Breast epithelium (tissue), 3 donors: Measurements from ENCODE around the gene LRRTM4.

Experiments
- POLR2A ChIP-seq: fragments of 450-650 bp; IDR thresholded peaks from one replicate; pipeline ENCODE4 v1.6.1; 2016; ENCODE audit warnings: antibody characterized with exemption, mild to moderate bottlenecking, moderate library complexity
- POLR2AphosphoS5 ChIP-seq, 3 donors: sonication (generic); formaldehyde crosslinking; IDR thresholded peaks; one replicate each; pipeline ENCODE4 v1.6.1; 2017; ENCODE audit warnings: antibody characterized with exemption in 3 of 3
- TF ChIP-seq, protein P1 (sequence below), 3 donors: fragments of 450-650 bp; IDR thresholded peaks; one replicate each; pipeline ENCODE4 v1.5.1; 2016 to 2017; ENCODE audit warnings: antibody characterized with exemption in 3 of 3, mild to moderate bottlenecking in 3 of 3, moderate library complexity in 3 of 3

DNA sequence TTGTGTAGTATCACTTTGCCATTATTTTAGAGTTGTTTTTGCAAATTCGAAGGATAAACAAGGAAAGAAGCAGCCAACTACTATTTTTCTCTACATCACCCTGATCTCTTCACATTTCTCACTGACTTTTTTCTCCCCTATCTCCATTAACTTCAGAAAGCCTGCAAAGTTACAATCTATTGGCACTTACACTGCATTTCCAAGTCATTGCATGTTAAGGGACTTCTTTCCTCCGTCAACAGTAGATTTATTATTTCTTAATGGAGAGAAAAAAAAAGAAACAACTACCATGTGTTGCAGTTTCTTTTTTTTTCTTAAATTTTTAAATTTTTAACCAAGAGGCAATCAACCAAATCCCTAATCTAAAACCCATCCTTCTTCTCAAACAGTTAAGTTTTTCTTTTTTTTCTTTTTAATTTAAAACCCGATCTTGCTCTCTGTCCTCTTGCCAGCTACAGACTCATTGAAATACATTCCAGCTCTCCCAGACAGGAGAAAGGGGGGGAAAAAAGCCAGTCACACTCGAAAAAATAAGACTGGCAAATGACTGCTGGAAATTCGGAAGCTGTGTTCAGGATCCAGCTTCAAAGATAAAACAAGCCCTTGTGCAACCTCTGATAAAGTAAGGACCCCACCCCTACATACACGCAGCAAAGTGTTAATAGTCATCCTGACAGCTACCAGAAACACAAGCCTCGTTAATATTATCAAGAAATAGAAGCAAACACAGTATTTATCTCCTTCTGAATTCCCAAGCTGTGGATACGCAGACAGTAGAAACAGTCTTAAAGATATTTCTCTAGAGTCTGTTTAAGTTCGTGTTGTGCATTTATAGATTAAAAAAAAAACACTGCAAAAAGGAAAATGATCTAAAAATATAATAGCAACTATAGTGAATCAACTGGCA is 1.3 kb downstream of the LRRTM4 start:
- TF ChIP-seq, protein P1, sequence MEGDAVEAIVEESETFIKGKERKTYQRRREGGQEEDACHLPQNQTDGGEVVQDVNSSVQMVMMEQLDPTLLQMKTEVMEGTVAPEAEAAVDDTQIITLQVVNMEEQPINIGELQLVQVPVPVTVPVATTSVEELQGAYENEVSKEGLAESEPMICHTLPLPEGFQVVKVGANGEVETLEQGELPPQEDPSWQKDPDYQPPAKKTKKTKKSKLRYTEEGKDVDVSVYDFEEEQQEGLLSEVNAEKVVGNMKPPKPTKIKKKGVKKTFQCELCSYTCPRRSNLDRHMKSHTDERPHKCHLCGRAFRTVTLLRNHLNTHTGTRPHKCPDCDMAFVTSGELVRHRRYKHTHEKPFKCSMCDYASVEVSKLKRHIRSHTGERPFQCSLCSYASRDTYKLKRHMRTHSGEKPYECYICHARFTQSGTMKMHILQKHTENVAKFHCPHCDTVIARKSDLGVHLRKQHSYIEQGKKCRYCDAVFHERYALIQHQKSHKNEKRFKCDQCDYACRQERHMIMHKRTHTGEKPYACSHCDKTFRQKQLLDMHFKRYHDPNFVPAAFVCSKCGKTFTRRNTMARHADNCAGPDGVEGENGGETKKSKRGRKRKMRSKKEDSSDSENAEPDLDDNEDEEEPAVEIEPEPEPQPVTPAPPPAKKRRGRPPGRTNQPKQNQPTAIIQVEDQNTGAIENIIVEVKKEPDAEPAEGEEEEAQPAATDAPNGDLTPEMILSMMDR (IDR thresholded peaks at IDR 0.05), result no peak
- no peak for TF ChIP-seq POLR2AphosphoS5 (IDR thresholded peaks at IDR 0.05)
- TF ChIP-seq POLR2A, result no peak
